ENCODE measurements around the gene ITGAD.
A peak's percentile ranks its signal among the peaks of the same experiment; 100 is the strongest.
"Not testable (repeated sequence)": the region's sequence is repeated elsewhere in the genome, so short reads cannot be mapped to it uniquely, and the experiment has no call there.

Gene ITGAD

GRCh38 chr16:31435341-31436220, 42.4 kb downstream of the ITGAD start:
- no peak for DNase-seq (ENCODE audit: low read depth, low spot score)
- Histone ChIP-seq H3K36me3 (ENCODE audit: insufficient read depth, insufficient read length, low read length) (no peaks in the 10 kb centered on the region), H3K27me3 (ENCODE audit: insufficient read depth, insufficient read length) (no peaks in the 10 kb centered on the region), H3K9ac (ENCODE audit: insufficient read length, low read depth) (no peak overlapping the region), H3K4me3 (ENCODE audit: insufficient read length, low read depth) (no peak overlapping the region), H3K4me1 (ENCODE audit: insufficient read depth, insufficient read length) (peaks cover 9% of the 10 kb centered on the region), H3K9me3 (ENCODE audit: insufficient read depth, low read length) (no peaks in the 10 kb centered on the region)
- TF ChIP-seq YY1 (IDR thresholded peaks at IDR 0.05; ENCODE audit: insufficient read depth, insufficient read length) (no peak), SUZ12 (IDR thresholded peaks at IDR 0.05; ENCODE audit: extremely low read depth, insufficient read depth, insufficient read length) (no peak), ZNF274 (IDR thresholded peaks at IDR 0.05; ENCODE audit: low read depth, low read length) (no peak)

GRCh38 chr16:31436221-31437045, 43.3 kb downstream of the ITGAD start:
- no peaks in the 10 kb centered on the region for H3K36me3 ChIP-seq (ENCODE audit: insufficient read depth, insufficient read length, low read length)
- DNase-seq (ENCODE audit: low read depth, low spot score), result no peak
- no peaks in the 10 kb centered on the region for H3K27me3 ChIP-seq (ENCODE audit: insufficient read depth, insufficient read length)
- H3K9me3 ChIP-seq (ENCODE audit: insufficient read depth, low read length), result no peaks in the 10 kb centered on the region
- peaks cover 9% of the 10 kb centered on the region for H3K4me1 ChIP-seq (ENCODE audit: insufficient read depth, insufficient read length)
- H3K4me3 ChIP-seq (ENCODE audit: insufficient read length, low read depth), result no peak overlapping the region
- TF ChIP-seq YY1 (IDR thresholded peaks at IDR 0.05; ENCODE audit: insufficient read depth, insufficient read length) (no peak), SUZ12 (IDR thresholded peaks at IDR 0.05; ENCODE audit: extremely low read depth, insufficient read depth, insufficient read length) (no peak), ZNF274 (IDR thresholded peaks at IDR 0.05; ENCODE audit: low read depth, low read length) (no peak)
- H3K9ac ChIP-seq (ENCODE audit: insufficient read length, low read depth), result peak overlapping the region; percentile 17

GRCh38 chr16:31438414-31438813, 45.3 kb downstream of the ITGAD start:
- H3K9ac ChIP-seq (ENCODE audit: insufficient read length, low read depth), result no peak overlapping the region
- TF ChIP-seq YY1 (IDR thresholded peaks at IDR 0.05; ENCODE audit: insufficient read depth, insufficient read length) (no peak), SUZ12 (IDR thresholded peaks at IDR 0.05; ENCODE audit: extremely low read depth, insufficient read depth, insufficient read length) (no peak)

GRCh38 chr16:31439023-31439422, 45.9 kb downstream of the ITGAD start:
- not testable (repeated sequence) for H3K4me3 ChIP-seq (ENCODE audit: insufficient read length, low read depth)

More at GRCh38 chr16:31438414-31438813, 45.3 kb downstream of the ITGAD start:
- Histone ChIP-seq H3K4me1 (ENCODE audit: insufficient read depth, insufficient read length) (peaks cover 9% of the 10 kb centered on the region), H3K4me3 (ENCODE audit: insufficient read length, low read depth) (no peak overlapping the region), H3K9me3 (ENCODE audit: insufficient read depth, low read length) (no peaks in the 10 kb centered on the region), H3K27me3 (ENCODE audit: insufficient read depth, insufficient read length) (no peaks in the 10 kb centered on the region), H3K36me3 (ENCODE audit: insufficient read depth, insufficient read length, low read length) (no peaks in the 10 kb centered on the region)
- DNase-seq (ENCODE audit: low read depth, low spot score), result no peak

GRCh38 chr16:31439519-31439918, 46.4 kb downstream of the ITGAD start:
- Histone ChIP-seq H3K4me3 (ENCODE audit: insufficient read length, low read depth) (no peak overlapping the region), H3K4me1 (ENCODE audit: insufficient read depth, insufficient read length) (peaks cover 9% of the 10 kb centered on the region), H3K9ac (ENCODE audit: insufficient read length, low read depth) (no peak overlapping the region), H3K9me3 (ENCODE audit: insufficient read depth, low read length) (no peaks in the 10 kb centered on the region), H3K27me3 (ENCODE audit: insufficient read depth, insufficient read length) (no peaks in the 10 kb centered on the region), H3K36me3 (ENCODE audit: insufficient read depth, insufficient read length, low read length) (no peaks in the 10 kb centered on the region)
- no peak for TF ChIP-seq ZNF274 (IDR thresholded peaks at IDR 0.05; ENCODE audit: low read depth, low read length)
- no peak for TF ChIP-seq SUZ12 (IDR thresholded peaks at IDR 0.05; ENCODE audit: extremely low read depth, insufficient read depth, insufficient read length)
- no peak for TF ChIP-seq YY1 (IDR thresholded peaks at IDR 0.05; ENCODE audit: insufficient read depth, insufficient read length)
- DNase-seq (ENCODE audit: low read depth, low spot score), result no peak

More at GRCh38 chr16:31439023-31439422, 45.9 kb downstream of the ITGAD start:
- H3K9me3 ChIP-seq (ENCODE audit: insufficient read depth, low read length); H3K9ac ChIP-seq (ENCODE audit: insufficient read length, low read depth); H3K4me1 ChIP-seq (ENCODE audit: insufficient read depth, insufficient read length); H3K27me3 ChIP-seq (ENCODE audit: insufficient read depth, insufficient read length); DNase-seq (ENCODE audit: low read depth, low spot score); H3K36me3 ChIP-seq (ENCODE audit: insufficient read depth, insufficient read length, low read length): not testable (repeated sequence)

- H3K9me3 ChIP-seq (ENCODE audit: insufficient read depth, low read length), result no peaks in the 10 kb centered on the region
- no peak for TF ChIP-seq SUZ12 (IDR thresholded peaks at IDR 0.05; ENCODE audit: extremely low read depth, insufficient read depth, insufficient read length)
- TF ChIP-seq ZNF274 (IDR thresholded peaks at IDR 0.05; ENCODE audit: low read depth, low read length), result no peak
- TF ChIP-seq YY1 (IDR thresholded peaks at IDR 0.05; ENCODE audit: insufficient read depth, insufficient read length), result no peak
- no peak overlapping the region for H3K9ac ChIP-seq (ENCODE audit: insufficient read length, low read depth)
- no peaks in the 10 kb centered on the region for H3K27me3 ChIP-seq (ENCODE audit: insufficient read depth, insufficient read length)
- no peaks in the 10 kb centered on the region for H3K36me3 ChIP-seq (ENCODE audit: insufficient read depth, insufficient read length, low read length)
- no peak for DNase-seq (ENCODE audit: low read depth, low spot score)
- H3K4me1 ChIP-seq (ENCODE audit: insufficient read depth, insufficient read length), result peaks cover 8% of the 10 kb centered on the region
- H3K4me3 ChIP-seq (ENCODE audit: insufficient read length, low read depth), result no peak overlapping the region
These were observed 47.5 kb downstream of the ITGAD start for GRCh38 chr16:31440516-31441184.

GRCh38 chr16:31441956-31442355, 48.8 kb downstream of the ITGAD start:
- no peak for TF ChIP-seq ZNF274 (IDR thresholded peaks at IDR 0.05; ENCODE audit: low read depth, low read length)
- no peak for TF ChIP-seq YY1 (IDR thresholded peaks at IDR 0.05; ENCODE audit: insufficient read depth, insufficient read length)
- Histone ChIP-seq H3K9ac (ENCODE audit: insufficient read length, low read depth) (no peak overlapping the region), H3K27me3 (ENCODE audit: insufficient read depth, insufficient read length) (no peaks in the 10 kb centered on the region), H3K4me3 (ENCODE audit: insufficient read length, low read depth) (peak overlapping the region; percentile 68), H3K9me3 (ENCODE audit: insufficient read depth, low read length) (no peaks in the 10 kb centered on the region), H3K36me3 (ENCODE audit: insufficient read depth, insufficient read length, low read length) (no peaks in the 10 kb centered on the region), H3K4me1 (ENCODE audit: insufficient read depth, insufficient read length) (no peaks in the 10 kb centered on the region)
- DNase-seq (ENCODE audit: low read depth, low spot score), result no peak

- not testable (repeated sequence) for H3K36me3 ChIP-seq (ENCODE audit: insufficient read depth, insufficient read length, low read length); H3K27me3 ChIP-seq (ENCODE audit: insufficient read depth, insufficient read length); H3K4me3 ChIP-seq (ENCODE audit: insufficient read length, low read depth); DNase-seq (ENCODE audit: low read depth, low spot score); H3K9me3 ChIP-seq (ENCODE audit: insufficient read depth, low read length); H3K9ac ChIP-seq (ENCODE audit: insufficient read length, low read depth); H3K4me1 ChIP-seq (ENCODE audit: insufficient read depth, insufficient read length)
These were observed 52.8 kb downstream of the ITGAD start for GRCh38 chr16:31445931-31446330.

Measured in NT2/D1 (cell line).